ENCODE measurements around the gene PLCL1. TPM values are rescaled to one million over a fixed set of nuclear protein-coding genes. Genes with fewer than 3 reads are reported as not detected.

Gene PLCL1
- total RNA-seq, 1 donor from 2014 or later, result 12.5 TPM

GRCh38 chr2:197805715-197806633 is 1.6 kb downstream of the PLCL1 start:
- Histone ChIP-seq H3K27me3 (ENCODE audit: control insufficient read depth in 3 of 3, insufficient read depth in 3 of 3, low read length in 3 of 3) (no peaks in the 10 kb centered on the region), H3K27ac (ENCODE audit: low read depth, low read length) (peak overlapping the region; percentile 77), H3K9me3 (ENCODE audit: control insufficient read depth in 3 of 3, low read length in 3 of 3) (no peaks in the 10 kb centered on the region), H3K9ac (ENCODE audit: low read depth in 1 of 3, low read length in 3 of 3) (peak overlapping the region; percentile 80 to 82 (median 81)), H3K36me3 (ENCODE audit: control insufficient read depth in 3 of 3, insufficient read depth in 3 of 3, low read length in 3 of 3) (no peaks in the 10 kb centered on the region), H3K4me3 (ENCODE audit: low read length in 3 of 3) (peak overlapping the region; percentile 79 to 93 (median 92)), H3K4me1 (ENCODE audit: control insufficient read depth in 3 of 3, insufficient read depth in 3 of 3, low read length in 3 of 3) (peaks cover 8 to 40% (median 32%) of the 10 kb centered on the region in 3 donors)

DNA sequence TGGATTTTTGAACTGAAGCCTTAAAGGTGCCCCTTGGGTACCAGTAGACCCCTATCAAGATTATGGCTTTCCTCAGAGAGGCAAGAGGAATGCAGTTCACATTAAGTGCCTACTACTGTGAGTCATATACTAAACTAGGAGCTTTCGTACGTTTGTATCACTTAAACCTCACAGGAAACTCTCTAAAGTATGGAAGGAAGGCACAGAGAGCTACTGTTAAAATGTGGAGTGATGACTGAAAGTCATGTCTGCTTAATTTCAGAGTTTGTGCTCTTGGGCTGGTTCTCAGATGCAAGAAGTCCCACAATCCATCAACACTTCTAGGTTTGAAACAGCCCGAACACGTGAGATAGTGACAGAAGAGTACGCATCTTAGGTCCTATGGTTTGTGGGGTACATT is 4.7 kb downstream of the PLCL1 start:
- Histone ChIP-seq H3K27me3 (ENCODE audit: control insufficient read depth in 3 of 3, insufficient read depth in 3 of 3, low read length in 3 of 3) (no peaks in the 10 kb centered on the region), H3K4me3 (ENCODE audit: low read length in 3 of 3) (peak overlapping the region in 1 of 3 donors; percentile 26), H3K27ac (ENCODE audit: low read depth, low read length) (no peak overlapping the region), H3K9me3 (ENCODE audit: control insufficient read depth in 3 of 3, low read length in 3 of 3) (no peaks in the 10 kb centered on the region), H3K4me1 (ENCODE audit: control insufficient read depth in 3 of 3, insufficient read depth in 3 of 3, low read length in 3 of 3) (peaks cover 4 to 28% (median 22%) of the 10 kb centered on the region in 3 donors), H3K36me3 (ENCODE audit: control insufficient read depth in 3 of 3, insufficient read depth in 3 of 3, low read length in 3 of 3) (no peaks in the 10 kb centered on the region), H3K9ac (ENCODE audit: low read depth in 1 of 3, low read length in 3 of 3) (no peak overlapping the region)

DNA sequence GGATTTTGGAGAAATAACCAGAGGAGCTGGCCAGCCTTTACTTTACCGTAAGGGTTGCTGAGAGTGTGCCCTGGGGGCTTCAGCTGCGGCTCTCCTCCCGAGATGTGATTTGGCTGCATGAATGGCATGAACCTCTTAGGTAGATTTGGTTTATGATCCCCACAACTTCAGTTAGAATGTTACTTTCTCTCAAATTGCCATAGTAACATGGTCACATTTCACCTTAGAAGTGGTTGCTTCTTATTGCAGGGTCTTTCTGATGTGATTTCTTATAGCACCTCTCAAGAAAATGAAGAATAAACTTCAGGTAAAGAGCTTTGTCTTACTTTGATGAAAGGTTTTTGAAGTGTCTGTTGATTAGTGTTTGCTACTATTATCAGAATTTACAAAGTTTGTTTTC is 5.6 kb downstream of the PLCL1 start:
- Histone ChIP-seq H3K27me3 (ENCODE audit: control insufficient read depth in 3 of 3, insufficient read depth in 3 of 3, low read length in 3 of 3) (no peaks in the 10 kb centered on the region), H3K9me3 (ENCODE audit: control insufficient read depth in 3 of 3, low read length in 3 of 3) (no peaks in the 10 kb centered on the region), H3K36me3 (ENCODE audit: control insufficient read depth in 3 of 3, insufficient read depth in 3 of 3, low read length in 3 of 3) (no peaks in the 10 kb centered on the region), H3K27ac (ENCODE audit: low read depth, low read length) (no peak overlapping the region), H3K4me1 (ENCODE audit: control insufficient read depth in 3 of 3, insufficient read depth in 3 of 3, low read length in 3 of 3) (peaks cover 3 to 27% (median 20%) of the 10 kb centered on the region in 3 donors), H3K9ac (ENCODE audit: low read depth in 1 of 3, low read length in 3 of 3) (no peak overlapping the region), H3K4me3 (ENCODE audit: low read length in 3 of 3) (no peak overlapping the region)

- H3K4me1 ChIP-seq (ENCODE audit: control insufficient read depth in 3 of 3, insufficient read depth in 3 of 3, low read length in 3 of 3), result peaks cover 3 to 24% (median 17%) of the 10 kb centered on the region in 3 donors
- H3K4me3 ChIP-seq (ENCODE audit: low read length in 3 of 3), result no peak overlapping the region
- no peaks in the 10 kb centered on the region for H3K27me3 ChIP-seq (ENCODE audit: control insufficient read depth in 3 of 3, insufficient read depth in 3 of 3, low read length in 3 of 3)
- no peak overlapping the region for H3K27ac ChIP-seq (ENCODE audit: low read depth, low read length)
- H3K9me3 ChIP-seq (ENCODE audit: control insufficient read depth in 3 of 3, low read length in 3 of 3), result no peaks in the 10 kb centered on the region
- no peaks in the 10 kb centered on the region for H3K36me3 ChIP-seq (ENCODE audit: control insufficient read depth in 3 of 3, insufficient read depth in 3 of 3, low read length in 3 of 3)
- no peak overlapping the region for H3K9ac ChIP-seq (ENCODE audit: low read depth in 1 of 3, low read length in 3 of 3)
Observed at GRCh38 chr2:197810491-197810890, 6.1 kb downstream of the PLCL1 start.

- Histone ChIP-seq H3K4me3 (ENCODE audit: low read length in 3 of 3) (no peak overlapping the region), H3K27me3 (ENCODE audit: control insufficient read depth in 3 of 3, insufficient read depth in 3 of 3, low read length in 3 of 3) (no peaks in the 10 kb centered on the region), H3K4me1 (ENCODE audit: control insufficient read depth in 3 of 3, insufficient read depth in 3 of 3, low read length in 3 of 3) (peaks cover 3 to 19% (median 5%) of the 10 kb centered on the region in 3 donors), H3K9me3 (ENCODE audit: control insufficient read depth in 3 of 3, low read length in 3 of 3) (no peaks in the 10 kb centered on the region), H3K36me3 (ENCODE audit: control insufficient read depth in 3 of 3, insufficient read depth in 3 of 3, low read length in 3 of 3) (no peaks in the 10 kb centered on the region), H3K9ac (ENCODE audit: low read depth in 1 of 3, low read length in 3 of 3) (no peak overlapping the region), H3K27ac (ENCODE audit: low read depth, low read length) (no peak overlapping the region)
Observed at GRCh38 chr2:197813093-197813787, 8.8 kb downstream of the PLCL1 start.

GRCh38 chr2:197814526-197814925 is 10.1 kb downstream of the PLCL1 start:
- no peak overlapping the region for H3K4me3 ChIP-seq (ENCODE audit: low read length in 3 of 3)

GRCh38 chr2:197821550-197822289 is 17.3 kb downstream of the PLCL1 start:
- no peaks in the 10 kb centered on the region for H3K36me3 ChIP-seq (ENCODE audit: control insufficient read depth in 3 of 3, insufficient read depth in 3 of 3, low read length in 3 of 3)
- no peak overlapping the region for H3K9ac ChIP-seq (ENCODE audit: low read depth in 1 of 3, low read length in 3 of 3)
- H3K4me3 ChIP-seq (ENCODE audit: low read length in 3 of 3), result no peak overlapping the region
- no peak overlapping the region for H3K27ac ChIP-seq (ENCODE audit: low read depth, low read length)
- no peaks in the 10 kb centered on the region for H3K9me3 ChIP-seq (ENCODE audit: control insufficient read depth in 3 of 3, low read length in 3 of 3)
- no peaks in the 10 kb centered on the region for H3K27me3 ChIP-seq (ENCODE audit: control insufficient read depth in 3 of 3, insufficient read depth in 3 of 3, low read length in 3 of 3)
- H3K4me1 ChIP-seq (ENCODE audit: control insufficient read depth in 3 of 3, insufficient read depth in 3 of 3, low read length in 3 of 3), result peaks cover 0 to 9% (median 0%) of the 10 kb centered on the region in 3 donors

More at GRCh38 chr2:197814526-197814925, 10.1 kb downstream of the PLCL1 start:
- Histone ChIP-seq H3K9me3 (ENCODE audit: control insufficient read depth in 3 of 3, low read length in 3 of 3) (no peaks in the 10 kb centered on the region), H3K36me3 (ENCODE audit: control insufficient read depth in 3 of 3, insufficient read depth in 3 of 3, low read length in 3 of 3) (no peaks in the 10 kb centered on the region), H3K9ac (ENCODE audit: low read depth in 1 of 3, low read length in 3 of 3) (no peak overlapping the region), H3K27ac (ENCODE audit: low read depth, low read length) (no peak overlapping the region), H3K4me1 (ENCODE audit: control insufficient read depth in 3 of 3, insufficient read depth in 3 of 3, low read length in 3 of 3) (peaks cover 0 to 9% (median 0%) of the 10 kb centered on the region in 3 donors), H3K27me3 (ENCODE audit: control insufficient read depth in 3 of 3, insufficient read depth in 3 of 3, low read length in 3 of 3) (no peaks in the 10 kb centered on the region)

- peaks cover 0 to 9% (median 0%) of the 10 kb centered on the region in 3 donors for H3K4me1 ChIP-seq (ENCODE audit: control insufficient read depth in 3 of 3, insufficient read depth in 3 of 3, low read length in 3 of 3)
- H3K36me3 ChIP-seq (ENCODE audit: control insufficient read depth in 3 of 3, insufficient read depth in 3 of 3, low read length in 3 of 3), result no peaks in the 10 kb centered on the region
- no peak overlapping the region for H3K4me3 ChIP-seq (ENCODE audit: low read length in 3 of 3)
- H3K27me3 ChIP-seq (ENCODE audit: control insufficient read depth in 3 of 3, insufficient read depth in 3 of 3, low read length in 3 of 3), result no peaks in the 10 kb centered on the region
- no peak overlapping the region for H3K27ac ChIP-seq (ENCODE audit: low read depth, low read length)
- H3K9me3 ChIP-seq (ENCODE audit: control insufficient read depth in 3 of 3, low read length in 3 of 3), result no peaks in the 10 kb centered on the region
- no peak overlapping the region for H3K9ac ChIP-seq (ENCODE audit: low read depth in 1 of 3, low read length in 3 of 3)
Observed at GRCh38 chr2:197822333-197822732, 17.9 kb downstream of the PLCL1 start.

GRCh38 chr2:197827618-197828017 is 23.2 kb downstream of the PLCL1 start:
- H3K9ac ChIP-seq (ENCODE audit: low read depth in 1 of 3, low read length in 3 of 3), result no peak overlapping the region
- no peak overlapping the region for H3K4me3 ChIP-seq (ENCODE audit: low read length in 3 of 3)
- H3K9me3 ChIP-seq (ENCODE audit: control insufficient read depth in 3 of 3, low read length in 3 of 3), result no peaks in the 10 kb centered on the region
- H3K27me3 ChIP-seq (ENCODE audit: control insufficient read depth in 3 of 3, insufficient read depth in 3 of 3, low read length in 3 of 3), result no peaks in the 10 kb centered on the region
- no peaks in the 10 kb centered on the region for H3K4me1 ChIP-seq (ENCODE audit: control insufficient read depth in 3 of 3, insufficient read depth in 3 of 3, low read length in 3 of 3)
- no peaks in the 10 kb centered on the region for H3K36me3 ChIP-seq (ENCODE audit: control insufficient read depth in 3 of 3, insufficient read depth in 3 of 3, low read length in 3 of 3)
- H3K27ac ChIP-seq (ENCODE audit: low read depth, low read length), result no peak overlapping the region
